SK-N-SH (cell line): ENCODE results near the gene ARHGEF3. TPM values are rescaled to one million over a fixed set of nuclear protein-coding genes. Genes with fewer than 3 reads are reported as not detected.

Source experiments
- CTCF ChIA-PET: fragments of 300-600, 350-600 bp; formaldehyde crosslinking; extraction: SDS; loops from one replicate; lab custom pipeline; 2021; lab: Yijun Ruan, JAX
- POLR2A ChIA-PET: fragments of 350-600 bp; sonication (Branson Sonifier 250); formaldehyde crosslinking; extraction: SDS; loops from one replicate; lab custom pipeline; 2020; ENCODE audit warnings: antibody characterized with exemption, inconsistent platforms; lab: Yijun Ruan, JAX
- DNase-seq: peaks from one replicate; pipeline ENCODE4 v3.0.0; 2012
- H2AFZ ChIP-seq: fragments of 200-600 bp; sonication (generic); 2 replicates; pipeline ENCODE4 v1.8.1; 2016; ENCODE audit warnings: antibody characterized with exemption, mild to moderate bottlenecking, low read depth
- H3F3A ChIP-seq: fragments of 200-600 bp; sonication (generic); replicated peaks from 2 replicates; pipeline ENCODE3; 2016; ENCODE audit warnings: antibody characterized with exemption, mild to moderate bottlenecking; ENCODE audit not compliant: insufficient read depth
- H3K27ac ChIP-seq, 2 experiments: fragments of 200-500 bp in 1 of 2; fragments of 200-600 bp in 1 of 2; sonication (Bioruptor generic) in 1 of 2; sonication (generic), shearing (Covaris generic) in 1 of 2; 2 replicates each; pipeline versions ENCODE4 v1.5.1 to v1.6.1; 2014 to 2016; ENCODE audit warnings: low read depth in 2 of 2, inconsistent platforms in 1 of 2, low read length in 1 of 2, mild to moderate bottlenecking in 1 of 2, mixed read lengths in 1 of 2
- H3K27me3 ChIP-seq: fragments of 200-600 bp; sonication (generic), shearing (Covaris generic); 2 replicates; pipeline ENCODE4 v1.6.1; 2016; ENCODE audit warnings: mixed run types; ENCODE audit not compliant: insufficient read depth
- H3K36me3 ChIP-seq, 2 experiments: fragments of 200-500 bp in 1 of 2; fragments of 200-600 bp in 1 of 2; sonication (Bioruptor generic) in 1 of 2; sonication (generic) in 1 of 2; replicated peaks in 1 of 2; 2 replicates each; pipeline versions ENCODE3 to v1.5.1; 2014 to 2016; ENCODE audit warnings: low read length in 1 of 2, mild to moderate bottlenecking in 1 of 2; ENCODE audit not compliant: insufficient read depth in 2 of 2, control insufficient read depth in 1 of 2
- H3K4me1 ChIP-seq, 2 experiments: fragments of 200-500 bp in 1 of 2; fragments of 200-600 bp in 1 of 2; sonication (Bioruptor generic) in 1 of 2; sonication (generic), shearing (Covaris generic) in 1 of 2; 2 replicates each; pipeline versions ENCODE4 v1.5.1 to v1.6.1; 2014 to 2016; ENCODE audit warnings: low read depth in 1 of 2, low read length in 1 of 2, mixed run types in 1 of 2; ENCODE audit not compliant: insufficient read depth in 2 of 2, control insufficient read depth in 1 of 2
- H3K4me2 ChIP-seq: fragments of 200-600 bp; sonication (generic), shearing (Covaris generic); 2 replicates; pipeline ENCODE4 v1.6.1; 2017; ENCODE audit warnings: mixed run types
- H3K4me3 ChIP-seq, 2 experiments: fragments of 200-500 bp in 1 of 2; fragments of 200-600 bp in 1 of 2; sonication (Bioruptor generic) in 1 of 2; sonication (generic), shearing (Covaris generic) in 1 of 2; 2 replicates each; pipeline versions ENCODE4 v1.5.1 to v1.8.1; 2014 to 2016; ENCODE audit warnings: low read depth in 2 of 2, inconsistent platforms in 1 of 2, low read length in 1 of 2, mild to moderate bottlenecking in 1 of 2, mixed read lengths in 1 of 2, moderate library complexity in 1 of 2
- H3K79me2 ChIP-seq: fragments of 200-600 bp; sonication (generic); 2 replicates; pipeline ENCODE4 v1.8.1; 2017; ENCODE audit warnings: mild to moderate bottlenecking; ENCODE audit not compliant: insufficient read depth
- H3K9ac ChIP-seq: fragments of 200-600 bp; sonication (generic); 2 replicates; pipeline ENCODE4 v1.6.1; 2017; ENCODE audit warnings: mixed run types
- H3K9me2 ChIP-seq: fragments of 200-600 bp; sonication (generic); 2 replicates; pipeline ENCODE4 v1.6.1; 2017; ENCODE audit warnings: mixed run types
- H3K9me3 ChIP-seq: fragments of 200-600 bp; sonication (generic); 2 replicates; pipeline ENCODE4 v1.6.1; 2017; ENCODE audit warnings: mixed run types, mild to moderate bottlenecking, moderate library complexity
- H4K20me1 ChIP-seq: fragments of 200-600 bp; sonication (generic); 2 replicates; pipeline ENCODE4 v1.6.1; 2017; ENCODE audit warnings: mild to moderate bottlenecking, mixed run types; ENCODE audit not compliant: insufficient read depth
- CTCF ChIP-seq: fragments of 200-600 bp; sonication (generic); IDR thresholded peaks from 2 replicates; pipeline ENCODE4 v1.6.1; 2017; ENCODE audit warnings: antibody characterized with exemption, mild to moderate bottlenecking, moderate library complexity
- JUND ChIP-seq: IDR thresholded peaks from 2 replicates; pipeline ENCODE4 v1.4.0; 2012
- NFIC ChIP-seq: IDR thresholded peaks from 2 replicates; pipeline ENCODE4 v1.4.0; 2012; ENCODE audit warnings: borderline replicate concordance
- PBX3 ChIP-seq: IDR thresholded peaks from 2 replicates; pipeline ENCODE4; 2012
- RAD21 ChIP-seq: IDR thresholded peaks from 2 replicates; pipeline ENCODE4 v1.6.1; 2012; ENCODE audit warnings: mild to moderate bottlenecking, low read length
- RFX5 ChIP-seq: IDR thresholded peaks from 2 replicates; pipeline ENCODE4 v1.6.1; 2012; ENCODE audit warnings: mild to moderate bottlenecking, improper control_type of control experiment, low read length
- RXRA ChIP-seq: IDR thresholded peaks from 2 replicates; pipeline ENCODE4 v1.4.0; 2012; ENCODE audit warnings: low read depth, mild to moderate bottlenecking, borderline replicate concordance
- SIN3A ChIP-seq: IDR thresholded peaks from 2 replicates; pipeline ENCODE4 v1.6.1; 2012; ENCODE audit warnings: low read depth, mild to moderate bottlenecking, low read length, moderate library complexity, borderline replicate concordance
- SMC3 ChIP-seq: IDR thresholded peaks from 2 replicates; pipeline ENCODE4 v1.6.1; 2012; ENCODE audit warnings: low read depth, low read length, improper control_type of control experiment
- TCF12 ChIP-seq: IDR thresholded peaks from 2 replicates; pipeline ENCODE4 v1.4.0; 2012
- WGBS: methylation state at CpG from one replicate; pipeline ENCODE4 v1.1.6; 2017; ENCODE audit warnings: low lambda C conversion rate; 5-methylcytosine and 5-hydroxymethylcytosine counted together
- polyA plus RNA-seq, 3 experiments: library from polyadenylated mRNA; depleted of rRNA; stranded (reverse); fragments of >200 nt; gene quantifications; 2 replicates each; pipeline ENCODE4 v1.2.3, GENCODE V29; 2012
- TF ChIP-seq, protein P1 (sequence below): IDR thresholded peaks from 2 replicates; pipeline ENCODE4 v1.6.1; 2012; ENCODE audit warnings: mild to moderate bottlenecking, low read depth, low read length, moderate library complexity

ARHGEF3 gene
- polyA plus RNA-seq, 1 of the 3 experiments (the other 2 are of a cell fraction), result 5.9 TPM

- Histone ChIP-seq H2AFZ (no peak overlapping the region), H3K4me2 (peak overlapping the region; percentile 84), H3K9me3 (no peaks in the 10 kb centered on the region), H3F3A (no peaks in the 10 kb centered on the region), H3K36me3 (no peaks in the 10 kb centered on the region), H3K9ac (no peak overlapping the region), H4K20me1 (no peaks in the 10 kb centered on the region; the same call in 1 of the 2 replicates), H3K4me3 (peak overlapping the region in 1 of 2 experiments; percentile 17; a peak in 1 of 4 replicates), H3K4me1 (peaks cover 8 to 20% of the 10 kb centered on the region in 2 experiments; a peak in 2 of 4 replicates), H3K9me2 (no peaks in the 10 kb centered on the region), H3K79me2 (0 out of 2 replicates have a peak, but pooled peaks cover 4% of the 10 kb centered on the region), H3K27me3 (no peaks in the 10 kb centered on the region), H3K27ac (no peak overlapping the region)
- no peak for DNase-seq
- ChIA-PET POLR2A (no interaction called here), CTCF (interaction anchor here (0.6 to 11.3 kb wide), 57 partner anchors 7 to 208 kb away, joined by 3 to 195 read pairs (median 4); partner anchors contain the start of gene TASOR)
- 85% methylated on average over 10 of the region's 10 CpGs for WGBS
- TF ChIP-seq PBX3 (no peak), JUND (no peak), TCF12 (no peak)
Observed at GRCh38 chr3:56800130-56800831, 1.5 kb downstream of the ARHGEF3 start.

DNA sequence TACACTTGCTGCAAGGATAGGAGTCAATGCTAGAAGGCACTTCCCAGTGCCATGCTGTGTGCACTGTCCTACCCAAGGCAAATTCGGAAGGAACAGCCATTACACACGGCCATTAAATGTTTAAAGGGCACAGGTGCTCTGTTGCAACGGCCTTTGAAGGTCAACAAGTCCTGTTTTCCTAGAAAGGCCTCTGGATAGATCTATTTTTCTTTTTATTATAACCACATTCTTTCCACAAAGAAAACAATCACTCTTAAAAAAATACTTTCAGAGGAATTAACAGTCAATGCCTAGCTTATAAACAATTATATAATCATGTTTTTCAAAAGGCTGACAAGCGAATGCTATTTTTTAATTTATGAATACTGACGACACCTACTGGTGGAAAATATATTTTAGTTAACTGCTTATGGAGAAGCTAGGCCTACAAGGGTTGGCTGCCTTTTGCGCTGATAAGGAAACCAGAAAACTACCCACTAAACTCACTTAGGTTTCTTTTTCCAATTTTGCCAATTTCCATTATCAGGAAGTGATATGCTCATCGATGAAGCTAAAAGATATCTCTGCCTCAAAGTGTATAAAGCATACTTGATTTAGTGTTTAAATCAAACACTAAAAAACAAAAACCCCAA lies 2.4 kb downstream of the ARHGEF3 start:
- no peak overlapping the region for H3K9ac ChIP-seq
- no peaks in the 10 kb centered on the region; the same call in 1 of the 2 replicates for H4K20me1 ChIP-seq
- CTCF ChIA-PET, result interaction anchor here (0.7 to 11.3 kb wide), 55 partner anchors 8 to 196 kb away, joined by 3 to 195 read pairs (median 4); partner anchors contain the start of gene TASOR

More for the DNA sequence above, 2.4 kb downstream of the ARHGEF3 start:
- Histone ChIP-seq H3K4me2 (peak overlapping the region; percentile 51; the same call in 1 of the 2 replicates), H3K36me3 (no peaks in the 10 kb centered on the region), H3K4me3 (no peak overlapping the region; a peak in 1 of 4 replicates), H3K9me3 (no peaks in the 10 kb centered on the region), H3F3A (no peaks in the 10 kb centered on the region), H3K79me2 (0 out of 2 replicates have a peak, but pooled peaks cover 4% of the 10 kb centered on the region), H3K4me1 (peaks cover 8 to 20% of the 10 kb centered on the region in 2 experiments; a peak in 2 of 4 replicates), H2AFZ (no peak overlapping the region), H3K27ac (no peak overlapping the region), H3K27me3 (no peaks in the 10 kb centered on the region), H3K9me2 (no peaks in the 10 kb centered on the region)
- TF ChIP-seq CTCF (peak; percentile 76), NFIC (no peak), RAD21 (peak; percentile 71), SIN3A (no peak), RXRA (no peak), SMC3 (peak; percentile 58), RFX5 (0 out of 2 replicates have a peak, but pooled peaks have one; percentile 22)
- TF ChIP-seq, protein P1, sequence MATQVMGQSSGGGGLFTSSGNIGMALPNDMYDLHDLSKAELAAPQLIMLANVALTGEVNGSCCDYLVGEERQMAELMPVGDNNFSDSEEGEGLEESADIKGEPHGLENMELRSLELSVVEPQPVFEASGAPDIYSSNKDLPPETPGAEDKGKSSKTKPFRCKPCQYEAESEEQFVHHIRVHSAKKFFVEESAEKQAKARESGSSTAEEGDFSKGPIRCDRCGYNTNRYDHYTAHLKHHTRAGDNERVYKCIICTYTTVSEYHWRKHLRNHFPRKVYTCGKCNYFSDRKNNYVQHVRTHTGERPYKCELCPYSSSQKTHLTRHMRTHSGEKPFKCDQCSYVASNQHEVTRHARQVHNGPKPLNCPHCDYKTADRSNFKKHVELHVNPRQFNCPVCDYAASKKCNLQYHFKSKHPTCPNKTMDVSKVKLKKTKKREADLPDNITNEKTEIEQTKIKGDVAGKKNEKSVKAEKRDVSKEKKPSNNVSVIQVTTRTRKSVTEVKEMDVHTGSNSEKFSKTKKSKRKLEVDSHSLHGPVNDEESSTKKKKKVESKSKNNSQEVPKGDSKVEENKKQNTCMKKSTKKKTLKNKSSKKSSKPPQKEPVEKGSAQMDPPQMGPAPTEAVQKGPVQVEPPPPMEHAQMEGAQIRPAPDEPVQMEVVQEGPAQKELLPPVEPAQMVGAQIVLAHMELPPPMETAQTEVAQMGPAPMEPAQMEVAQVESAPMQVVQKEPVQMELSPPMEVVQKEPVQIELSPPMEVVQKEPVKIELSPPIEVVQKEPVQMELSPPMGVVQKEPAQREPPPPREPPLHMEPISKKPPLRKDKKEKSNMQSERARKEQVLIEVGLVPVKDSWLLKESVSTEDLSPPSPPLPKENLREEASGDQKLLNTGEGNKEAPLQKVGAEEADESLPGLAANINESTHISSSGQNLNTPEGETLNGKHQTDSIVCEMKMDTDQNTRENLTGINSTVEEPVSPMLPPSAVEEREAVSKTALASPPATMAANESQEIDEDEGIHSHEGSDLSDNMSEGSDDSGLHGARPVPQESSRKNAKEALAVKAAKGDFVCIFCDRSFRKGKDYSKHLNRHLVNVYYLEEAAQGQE, result no peak
- DNase-seq, result peak; percentile 59
- WGBS, result 42% methylated on average over 7 of the region's 7 CpGs
- POLR2A ChIA-PET, result no interaction called here
